ENCODE data around the gene NAV1. TPM values are rescaled to one million over a fixed set of nuclear protein-coding genes. Genes with fewer than 3 reads are reported as not detected.

Gene NAV1
- total RNA-seq, 1 donor from 2014 or later: 288 TPM

GRCh38 chr1:201557572-201557958, 18.6 kb downstream of the NAV1 start:
- no peak for TF ChIP-seq CTCF (IDR thresholded peaks at IDR 0.05)
- Mint-ChIP-seq H3K4me1 (ENCODE audit: unreplicated experiment) (peaks cover 76% of the 10 kb centered on the region), H3K36me3 (ENCODE audit: unreplicated experiment) (no peaks in the 10 kb centered on the region), H3K9me3 (ENCODE audit: unreplicated experiment) (no peaks in the 10 kb centered on the region), H3K27me3 (ENCODE audit: unreplicated experiment) (no peaks in the 10 kb centered on the region), H3K4me3 (ENCODE audit: unreplicated experiment) (no peak overlapping the region), H3K27ac (ENCODE audit: unreplicated experiment) (peak overlapping the region; percentile 88)
- DNase-seq (ENCODE audit: extremely low spot score, unreplicated experiment): no peak

GRCh38 chr1:201559679-201560162, 20.8 kb downstream of the NAV1 start:
- Mint-ChIP-seq H3K9me3 (ENCODE audit: unreplicated experiment) (no peaks in the 10 kb centered on the region), H3K4me1 (ENCODE audit: unreplicated experiment) (peaks cover 72% of the 10 kb centered on the region), H3K27ac (ENCODE audit: unreplicated experiment) (no peak overlapping the region), H3K27me3 (ENCODE audit: unreplicated experiment) (no peaks in the 10 kb centered on the region), H3K4me3 (ENCODE audit: unreplicated experiment) (no peak overlapping the region), H3K36me3 (ENCODE audit: unreplicated experiment) (no peaks in the 10 kb centered on the region)
- TF ChIP-seq CTCF (IDR thresholded peaks at IDR 0.05): peak; percentile 95
- DNase-seq (ENCODE audit: extremely low spot score, unreplicated experiment): peak; percentile 92

- no peak for DNase-seq (ENCODE audit: extremely low spot score, unreplicated experiment)
- no peaks in the 10 kb centered on the region for H3K27me3 Mint-ChIP-seq (ENCODE audit: unreplicated experiment)
- no peaks in the 10 kb centered on the region for H3K9me3 Mint-ChIP-seq (ENCODE audit: unreplicated experiment)
- no peak overlapping the region for H3K4me3 Mint-ChIP-seq (ENCODE audit: unreplicated experiment)
- peaks cover 70% of the 10 kb centered on the region for H3K4me1 Mint-ChIP-seq (ENCODE audit: unreplicated experiment)
- no peak for TF ChIP-seq CTCF (IDR thresholded peaks at IDR 0.05)
- H3K27ac Mint-ChIP-seq (ENCODE audit: unreplicated experiment): no peak overlapping the region
- H3K36me3 Mint-ChIP-seq (ENCODE audit: unreplicated experiment): no peaks in the 10 kb centered on the region
Measured at GRCh38 chr1:201560328-201561194, 21.6 kb downstream of the NAV1 start.

- Mint-ChIP-seq H3K9me3 (ENCODE audit: unreplicated experiment) (no peaks in the 10 kb centered on the region), H3K36me3 (ENCODE audit: unreplicated experiment) (no peaks in the 10 kb centered on the region), H3K27me3 (ENCODE audit: unreplicated experiment) (no peaks in the 10 kb centered on the region), H3K4me1 (ENCODE audit: unreplicated experiment) (peaks cover 71% of the 10 kb centered on the region), H3K27ac (ENCODE audit: unreplicated experiment) (peak overlapping the region; percentile 83), H3K4me3 (ENCODE audit: unreplicated experiment) (no peak overlapping the region)
- no peak for DNase-seq (ENCODE audit: extremely low spot score, unreplicated experiment)
- no peak for TF ChIP-seq CTCF (IDR thresholded peaks at IDR 0.05)
Measured at GRCh38 chr1:201561195-201561564, 22.3 kb downstream of the NAV1 start.

GRCh38 chr1:201561601-201562000, 22.7 kb downstream of the NAV1 start:
- TF ChIP-seq CTCF (IDR thresholded peaks at IDR 0.05): no peak
- no peak overlapping the region for H3K4me3 Mint-ChIP-seq (ENCODE audit: unreplicated experiment)
- H3K9me3 Mint-ChIP-seq (ENCODE audit: unreplicated experiment): no peaks in the 10 kb centered on the region
- H3K36me3 Mint-ChIP-seq (ENCODE audit: unreplicated experiment): no peaks in the 10 kb centered on the region
- peaks cover 71% of the 10 kb centered on the region for H3K4me1 Mint-ChIP-seq (ENCODE audit: unreplicated experiment)
- H3K27me3 Mint-ChIP-seq (ENCODE audit: unreplicated experiment): no peaks in the 10 kb centered on the region
- DNase-seq (ENCODE audit: extremely low spot score, unreplicated experiment): no peak
- H3K27ac Mint-ChIP-seq (ENCODE audit: unreplicated experiment): peak overlapping the region; percentile 83

Data from osteocyte (in vitro differentiated cells).